H1 (cell line): ENCODE data around the gene ATCAY. TPM values are rescaled to one million over a fixed set of nuclear protein-coding genes. Genes with fewer than 3 reads are reported as not detected.

Source experiments
- CTCF ChIA-PET: fragments of 300-600 bp; sonication (Branson Sonifier 250); formaldehyde crosslinking; loops from one replicate; lab custom pipeline; 2021; ENCODE audit not compliant: partially characterized antibody; lab: Charles Lee
- POLR2A ChIA-PET: fragments of 300-600 bp; sonication (Branson Sonifier 250); formaldehyde crosslinking; loops from one replicate; lab custom pipeline; 2021; ENCODE audit warnings: inconsistent platforms; ENCODE audit not compliant: partially characterized antibody; lab: Charles Lee
- DNase-seq, 2 experiments: peaks; one replicate each; pipeline versions ENCODE4 v3.0.0 to v3.0.0-alpha.2; 2010 to 2022; ENCODE audit warnings: low spot score in 2 of 2, low read depth in 1 of 2, mixed read lengths in 1 of 2
- FAIRE-seq: peaks from 2 replicates; lab custom pipeline; 2011; peaks lifted over from hg19 to GRCh38; lab: Jason Lieb, UNC
- H2AFZ ChIP-seq: 2 replicates; pipeline ENCODE4 v1.8.1; 2012; ENCODE audit warnings: low read length, inconsistent platforms
- H2AK5ac ChIP-seq: 2 replicates; pipeline ENCODE4 v1.6.1; 2013; ENCODE audit warnings: low read depth, low read length
- H2BK120ac ChIP-seq: replicated peaks from 2 replicates; pipeline ENCODE3; 2013; ENCODE audit warnings: low read depth, low read length, inconsistent platforms
- H2BK12ac ChIP-seq: 2 replicates; pipeline ENCODE4 v1.6.1; 2013; ENCODE audit warnings: low read depth, low read length
- H2BK15ac ChIP-seq: 2 replicates; pipeline ENCODE4 v1.6.1; 2013; ENCODE audit warnings: low read length
- H2BK20ac ChIP-seq: 2 replicates; pipeline ENCODE4 v1.6.1; 2013; ENCODE audit warnings: low read length
- H2BK5ac ChIP-seq: 2 replicates; pipeline ENCODE4 v1.6.1; 2013; ENCODE audit warnings: low read depth, low read length
- H3K14ac ChIP-seq: 2 replicates; pipeline ENCODE4 v1.6.1; 2013; ENCODE audit warnings: inconsistent platforms; ENCODE audit not compliant: insufficient read length
- H3K18ac ChIP-seq: 2 replicates; pipeline ENCODE4 v1.6.1; 2013; ENCODE audit warnings: low read length; ENCODE audit errors: extremely low read depth
- H3K23ac ChIP-seq: 2 replicates; pipeline ENCODE4 v1.6.1; 2013; ENCODE audit warnings: inconsistent platforms; ENCODE audit not compliant: insufficient read length
- H3K23me2 ChIP-seq: 2 replicates; pipeline ENCODE4 v1.6.1; 2013; ENCODE audit warnings: low read depth, low read length
- H3K27ac ChIP-seq: 2 replicates; pipeline ENCODE4 v1.6.1; 2011; ENCODE audit warnings: low read depth, low read length, inconsistent platforms
- H3K27me3 ChIP-seq, 4 experiments: replicated peaks in 1 of 4; 1 replicate in 1 of 4; 2 replicates in 3 of 4; pipeline versions ENCODE4 v1.6.1 to v1.8.1; 2011 to 2013; ENCODE audit warnings: low read length in 3 of 4, mild to moderate bottlenecking in 3 of 4, inconsistent platforms in 2 of 4, mixed read lengths in 2 of 4, moderate library complexity in 1 of 4; ENCODE audit not compliant: control insufficient read depth in 3 of 4, insufficient read depth in 3 of 4; ENCODE audit errors: extremely low read depth in 1 of 4
- H3K36me3 ChIP-seq, 4 experiments: 2 replicates each; pipeline versions ENCODE4 v1.6.1 to v1.8.1; 2011 to 2013; ENCODE audit warnings: mild to moderate bottlenecking in 4 of 4, low read length in 3 of 4, moderate library complexity in 2 of 4, control low read depth in 1 of 4, inconsistent platforms in 1 of 4; ENCODE audit not compliant: insufficient read depth in 4 of 4, control insufficient read depth in 2 of 4
- H3K4ac ChIP-seq: replicated peaks from 2 replicates; pipeline ENCODE3; 2013; ENCODE audit warnings: low read length, low read depth, mixed read lengths, inconsistent platforms; ENCODE audit not compliant: insufficient read length
- H3K4me1 ChIP-seq, 4 experiments: replicated peaks in 1 of 4; 1 replicate in 1 of 4; 2 replicates in 3 of 4; pipeline versions ENCODE4 v1.6.1 to v1.8.1; 2011 to 2013; ENCODE audit warnings: low read length in 3 of 4, inconsistent platforms in 2 of 4, mixed read lengths in 1 of 4; ENCODE audit not compliant: insufficient read depth in 4 of 4, control insufficient read depth in 3 of 4
- H3K4me2 ChIP-seq, 2 experiments: 2 replicates each; pipeline versions ENCODE4 v1.6.1 to v1.8.1; 2011 to 2013; ENCODE audit warnings: low read depth in 2 of 2, low read length in 2 of 2, control low read depth in 1 of 2, inconsistent platforms in 1 of 2, mild to moderate bottlenecking in 1 of 2; ENCODE audit not compliant: insufficient read depth in 1 of 2
- H3K4me3 ChIP-seq, 4 experiments: fragments of 200-600, 300-600 bp in 1 of 4; sonication (generic), shearing (Covaris generic), sonication (Bioruptor Twin) in 1 of 4; 2 replicates each; pipeline versions ENCODE4 v1.5.1 to v1.8.1; 2011 to 2016; ENCODE audit warnings: low read length in 4 of 4, low read depth in 3 of 4, control low read depth in 2 of 4, inconsistent platforms in 2 of 4, mild to moderate bottlenecking in 2 of 4, mixed read lengths in 1 of 4, moderate library complexity in 1 of 4; ENCODE audit not compliant: insufficient read depth in 2 of 4; ENCODE audit errors: extremely low read depth in 1 of 4
- H3K56ac ChIP-seq: replicated peaks from 2 replicates; pipeline ENCODE3; 2013; ENCODE audit warnings: low read depth, mild to moderate bottlenecking, mixed read lengths, low read length, inconsistent platforms; ENCODE audit not compliant: insufficient read length
- H3K79me1 ChIP-seq: 2 replicates; pipeline ENCODE4 v1.6.1; 2013; ENCODE audit warnings: low read depth, low read length, control low read depth
- H3K79me2 ChIP-seq, 2 experiments: 2 replicates each; pipeline versions ENCODE4 v1.6.1 to v1.8.1; 2012 to 2013; ENCODE audit warnings: low read length in 2 of 2, mild to moderate bottlenecking in 2 of 2, inconsistent platforms in 1 of 2; ENCODE audit not compliant: insufficient read depth in 2 of 2, control insufficient read depth in 1 of 2
- H3K9ac ChIP-seq, 4 experiments: replicated peaks in 1 of 4; 1 replicate in 1 of 4; 2 replicates in 3 of 4; pipeline versions ENCODE4 v1.6.1 to v1.8.1; 2011 to 2013; ENCODE audit warnings: low read depth in 3 of 4, low read length in 3 of 4, control low read depth in 2 of 4, mild to moderate bottlenecking in 2 of 4, moderate library complexity in 2 of 4, inconsistent platforms in 1 of 4; ENCODE audit errors: extremely low read depth in 1 of 4
- H3K9me3 ChIP-seq, 2 experiments: 2 replicates each; pipeline versions ENCODE4 v1.6.1 to v1.8.1; 2012 to 2013; ENCODE audit warnings: mild to moderate bottlenecking in 2 of 2, moderate library complexity in 2 of 2, control low read depth in 1 of 2, inconsistent platforms in 1 of 2, low read depth in 1 of 2, low read length in 1 of 2, mixed read lengths in 1 of 2; ENCODE audit not compliant: insufficient read depth in 2 of 2
- H4K20me1 ChIP-seq, 2 experiments: replicated peaks in 1 of 2; 2 replicates each; pipeline versions ENCODE3 to v1.8.1; 2011 to 2013; ENCODE audit warnings: inconsistent platforms in 2 of 2, low read length in 2 of 2, mild to moderate bottlenecking in 1 of 2; ENCODE audit not compliant: insufficient read depth in 2 of 2, control insufficient read depth in 1 of 2
- H4K5ac ChIP-seq: 2 replicates; pipeline ENCODE4 v1.6.1; 2013; ENCODE audit warnings: low read length, low read depth, mixed read lengths, inconsistent platforms; ENCODE audit not compliant: insufficient read length
- H4K8ac ChIP-seq: 2 replicates; pipeline ENCODE4 v1.8.0; 2013; ENCODE audit warnings: mild to moderate bottlenecking, moderate library complexity, low read length, inconsistent platforms; ENCODE audit not compliant: insufficient read depth; ENCODE audit errors: extremely low read depth
- H4K91ac ChIP-seq: replicated peaks from 2 replicates; pipeline ENCODE3; 2013; ENCODE audit warnings: low read length, mixed read lengths, inconsistent platforms; ENCODE audit not compliant: insufficient read length
- CTBP2 ChIP-seq: IDR thresholded peaks from 2 replicates; pipeline ENCODE4 v1.7.0; 2011; ENCODE audit warnings: borderline replicate concordance, mild to moderate bottlenecking, moderate library complexity, mixed read lengths, low read length; ENCODE audit not compliant: insufficient read depth, insufficient read length
- HDAC6 ChIP-seq: IDR thresholded peaks from one replicate; pipeline ENCODE4 v1.7.1; 2012; ENCODE audit warnings: low read depth, mild to moderate bottlenecking, inconsistent platforms, low read length, moderate library complexity
- RAD21 ChIP-seq, 2 experiments: IDR thresholded peaks in 1 of 2; conservative IDR thresholded peaks in 1 of 2; 2 replicates each; pipeline ENCODE4 v1.6.1; 2011; ENCODE audit warnings: low read depth in 2 of 2, low read length in 2 of 2, improper control_type of control experiment in 1 of 2, inconsistent platforms in 1 of 2, mild to moderate bottlenecking in 1 of 2, moderate library complexity in 1 of 2
- RNF2 ChIP-seq: fragments of 200-900, 300-1000 bp; sonication (generic); IDR thresholded peaks from 2 replicates; pipeline ENCODE4 v1.7.1; 2016; ENCODE audit warnings: borderline replicate concordance, low read depth, mild to moderate bottlenecking, antibody characterized with exemption, low read length; ENCODE audit not compliant: poor library complexity, severe bottlenecking; ENCODE audit errors: missing control alignments
- ZNF274 ChIP-seq: IDR thresholded peaks from 2 replicates; pipeline ENCODE4 v1.7.0; 2012; ENCODE audit warnings: low read length, borderline replicate concordance; ENCODE audit errors: extremely low read depth
- WGBS, 2 experiments: shearing (Covaris generic) in 1 of 2; methylation state at CpG; one replicate each; pipeline versions ENCODE4 v1.1.6 to v1.1.7; 2013 to 2015; ENCODE audit warnings: low lambda C conversion rate in 2 of 2, mixed read lengths in 2 of 2, inconsistent platforms in 1 of 2, low coverage in 1 of 2, missing lambda C conversion rate in 1 of 2; ENCODE audit not compliant: insufficient replicate concordance in 2 of 2, insufficient coverage in 1 of 2, insufficient read length in 1 of 2; ENCODE audit errors: extremely low coverage in 1 of 2, missing lambda C conversion rate in 1 of 2; 5-methylcytosine and 5-hydroxymethylcytosine counted together
- polyA plus RNA-seq, 7 experiments: library from polyadenylated mRNA; depleted of rRNA in 3 of 7; stranded (reverse) in 5 of 7; unstranded in 2 of 7; fragments of >200 nt in 5 of 7; fragments of 200-250 nt in 2 of 7; gene quantifications; 1 replicate in 5 of 7; 2 replicates in 1 of 7; 4 replicates in 1 of 7; pipeline versions ENCODE4 v1.2.1 to v1.2.3, GENCODE V29; 2011 to 2013; ENCODE audit warnings: missing spikeins in 2 of 7, mixed read lengths in 2 of 7
- total RNA-seq: library from RNA; stranded (reverse); fragmentation: NEBNext Ultra II Directional; extraction: Animal tissue kit (Norgen Biotek cat#: 25700); gene quantifications from 2 replicates; pipeline ENCODE4 v1.2.1, GENCODE V29; 2021
- TF ChIP-seq, protein P1 (sequence below): IDR thresholded peaks from 2 replicates; pipeline ENCODE4 v1.6.1; 2012; ENCODE audit warnings: inconsistent platforms
- TF ChIP-seq, protein P2 (sequence below): IDR thresholded peaks from 2 replicates; pipeline ENCODE4 v1.6.1; 2011; ENCODE audit warnings: low read length, improper control_type of control experiment
- TF ChIP-seq, protein P3 (sequence below), 3 experiments: IDR thresholded peaks; 1 replicate in 2 of 3; 2 replicates in 1 of 3; pipeline versions ENCODE4 v1.5.1 to v1.6.1; 2011; ENCODE audit warnings: low read length in 3 of 3, mild to moderate bottlenecking in 3 of 3, inconsistent platforms in 2 of 3, low read depth in 1 of 3, moderate library complexity in 1 of 3; ENCODE audit not compliant: insufficient read depth in 1 of 3; ENCODE audit errors: control extremely low read depth in 1 of 3

Gene ATCAY
- total and polyA plus RNA-seq, 2 of the 8 experiments (the other 6 are each of a cell fraction or from before 2014, with no cell fraction given) = 24.4 to 33.8 TPM

- Histone ChIP-seq H2BK5ac (no peak overlapping the region), H4K91ac (no peak overlapping the region), H3K23me2 (no peaks in the 10 kb centered on the region), H3K56ac (no peak overlapping the region), H3K14ac (no peak overlapping the region), H3K27me3 (no peaks in the 10 kb centered on the region), H3K4me2 (no peak overlapping the region), H4K20me1 (no peaks in the 10 kb centered on the region), H2BK20ac (no peak overlapping the region), H2BK15ac (no peak overlapping the region), H4K8ac (no peak overlapping the region), H3K4me1 (no peaks in the 10 kb centered on the region), H3K36me3 (peaks cover 0 to 18% (median 5%) of the 10 kb centered on the region in 4 experiments; a peak in 6 of 8 replicates), H2AK5ac (no peak overlapping the region), H3K9ac (no peak overlapping the region), H3K4ac (no peak overlapping the region), H3K79me2 (no peaks in the 10 kb centered on the region), H3K23ac (no peak overlapping the region), H2BK12ac (no peak overlapping the region), H3K27ac (no peak overlapping the region), H4K5ac (no peak overlapping the region), H3K9me3 (peaks cover 19 to 23% of the 10 kb centered on the region in 2 experiments; a peak in 3 of 4 replicates), H3K18ac (no peak overlapping the region), H3K4me3 (no peak overlapping the region), H2BK120ac (no peak overlapping the region), H3K79me1 (no peaks in the 10 kb centered on the region), H2AFZ (no peak overlapping the region)
- FAIRE-seq = no peak
- 70% methylated on average over 5 of the region's 5 CpGs; no CpG with 5 or more reads in 1 of the 2 experiments for WGBS, 2 experiments
- POLR2A ChIA-PET = interaction anchor here (0.7 to 1.6 kb wide), 4 partner anchors 18 to 137 kb away, joined by 3 to 4 read pairs (median 3); partner anchors contain the start of gene EEF2
- DNase-seq = no peak
- CTCF ChIA-PET = interaction anchor here (0.6 to 3.7 kb wide), 18 partner anchors 9 to 265 kb away, joined by 3 to 21 read pairs (median 4); no protein-coding TSS in a partner anchor
- peak; percentile 41 to 63; a peak in 3 of 4 replicates for TF ChIP-seq RAD21 (IDR thresholded peaks at IDR 0.05 in 1 of 2, conservative IDR thresholded peaks at IDR 0.05 in 1 of 2; ENCODE audit: low read depth in 2 of 2, low read length in 2 of 2)
- TF ChIP-seq, protein P1, sequence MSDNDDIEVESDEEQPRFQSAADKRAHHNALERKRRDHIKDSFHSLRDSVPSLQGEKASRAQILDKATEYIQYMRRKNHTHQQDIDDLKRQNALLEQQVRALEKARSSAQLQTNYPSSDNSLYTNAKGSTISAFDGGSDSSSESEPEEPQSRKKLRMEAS = no peak
- no peak for TF ChIP-seq ZNF274
- no peak for TF ChIP-seq RNF2
- TF ChIP-seq, protein P2, sequence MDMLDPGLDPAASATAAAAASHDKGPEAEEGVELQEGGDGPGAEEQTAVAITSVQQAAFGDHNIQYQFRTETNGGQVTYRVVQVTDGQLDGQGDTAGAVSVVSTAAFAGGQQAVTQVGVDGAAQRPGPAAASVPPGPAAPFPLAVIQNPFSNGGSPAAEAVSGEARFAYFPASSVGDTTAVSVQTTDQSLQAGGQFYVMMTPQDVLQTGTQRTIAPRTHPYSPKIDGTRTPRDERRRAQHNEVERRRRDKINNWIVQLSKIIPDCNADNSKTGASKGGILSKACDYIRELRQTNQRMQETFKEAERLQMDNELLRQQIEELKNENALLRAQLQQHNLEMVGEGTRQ = no peak
- TF ChIP-seq, protein P3, sequence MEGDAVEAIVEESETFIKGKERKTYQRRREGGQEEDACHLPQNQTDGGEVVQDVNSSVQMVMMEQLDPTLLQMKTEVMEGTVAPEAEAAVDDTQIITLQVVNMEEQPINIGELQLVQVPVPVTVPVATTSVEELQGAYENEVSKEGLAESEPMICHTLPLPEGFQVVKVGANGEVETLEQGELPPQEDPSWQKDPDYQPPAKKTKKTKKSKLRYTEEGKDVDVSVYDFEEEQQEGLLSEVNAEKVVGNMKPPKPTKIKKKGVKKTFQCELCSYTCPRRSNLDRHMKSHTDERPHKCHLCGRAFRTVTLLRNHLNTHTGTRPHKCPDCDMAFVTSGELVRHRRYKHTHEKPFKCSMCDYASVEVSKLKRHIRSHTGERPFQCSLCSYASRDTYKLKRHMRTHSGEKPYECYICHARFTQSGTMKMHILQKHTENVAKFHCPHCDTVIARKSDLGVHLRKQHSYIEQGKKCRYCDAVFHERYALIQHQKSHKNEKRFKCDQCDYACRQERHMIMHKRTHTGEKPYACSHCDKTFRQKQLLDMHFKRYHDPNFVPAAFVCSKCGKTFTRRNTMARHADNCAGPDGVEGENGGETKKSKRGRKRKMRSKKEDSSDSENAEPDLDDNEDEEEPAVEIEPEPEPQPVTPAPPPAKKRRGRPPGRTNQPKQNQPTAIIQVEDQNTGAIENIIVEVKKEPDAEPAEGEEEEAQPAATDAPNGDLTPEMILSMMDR (IDR thresholded peaks at IDR 0.05; ENCODE audit: control extremely low read depth in 1 of 3, insufficient read depth in 1 of 3, low read depth in 1 of 3, low read length in 3 of 3) = peak; percentile 56 to 75 (median 71)
- TF ChIP-seq CTBP2 = no peak
- no peak for TF ChIP-seq HDAC6
These were observed 31.4 kb upstream of the ATCAY start for GRCh38 chr19:3849092-3849491.
